ENCODE data around the gene A2M.

The A2M gene

GRCh38 chr12:9037431-9037830 lies 78.3 kb downstream of the A2M start:
- DNase-seq (ENCODE audit: low spot score) = no peak

- DNase-seq (ENCODE audit: low spot score) = no peak
Measured at GRCh38 chr12:9036227-9036626, 79.5 kb downstream of the A2M start.

GRCh38 chr12:9034095-9034494 lies 81.6 kb downstream of the A2M start:
- DNase-seq (ENCODE audit: low spot score) = no peak

GRCh38 chr12:9033265-9033887 lies 82.3 kb downstream of the A2M start:
- DNase-seq (ENCODE audit: low spot score) = no peak

- DNase-seq (ENCODE audit: low spot score) = no peak
Measured at GRCh38 chr12:9032202-9032964, 83.3 kb downstream of the A2M start.

GRCh38 chr12:9030776-9031175 lies 84.9 kb downstream of the A2M start:
- no peak for DNase-seq (ENCODE audit: low spot score)

- DNase-seq (ENCODE audit: low spot score) = no peak
Measured at GRCh38 chr12:9027161-9028059, 88.3 kb downstream of the A2M start.

- no peak for DNase-seq (ENCODE audit: low spot score)
Measured at GRCh38 chr12:9024512-9024911, 91.2 kb downstream of the A2M start.

- no peak for DNase-seq (ENCODE audit: low spot score)
Measured at GRCh38 chr12:9022592-9022991, 93.1 kb downstream of the A2M start.

All from hematopoietic multipotent progenitor cell treated with erythropoietin and hydrocortisone succinate and interleukin-3 and kit ligand, for 15 days (in vitro differentiated cells).